Loucy (cell line): ENCODE data around the gene STRAP.
"Not testable (repeated sequence)": the region's sequence is repeated elsewhere in the genome, so short reads cannot be mapped to it uniquely, and the experiment has no call there.

ENCODE experiments used
- H2AFZ ChIP-seq: fragments of 200-600 bp; sonication (generic); 2 replicates; pipeline ENCODE4 v1.6.0; 2016; ENCODE audit warnings: antibody characterized with exemption, mild to moderate bottlenecking, low read length, moderate library complexity
- H3F3A ChIP-seq: fragments of 200-600 bp; 2 replicates; pipeline ENCODE4 v1.6.0; 2016; ENCODE audit warnings: antibody characterized with exemption, low read depth, mild to moderate bottlenecking
- H3K27me3 ChIP-seq: fragments of 200-600 bp; sonication (generic); 2 replicates; pipeline ENCODE4 v1.6.1; 2014; ENCODE audit warnings: low read length, mild to moderate bottlenecking; ENCODE audit not compliant: insufficient read depth, poor library complexity, severe bottlenecking
- H3K36me3 ChIP-seq: fragments of 200-600 bp; sonication (generic); 2 replicates; pipeline ENCODE4 v1.6.1; 2016; ENCODE audit warnings: low read length; ENCODE audit not compliant: insufficient read depth
- H3K4me1 ChIP-seq: fragments of 200-600 bp; sonication (generic); 2 replicates; pipeline ENCODE4 v1.5.1; 2014; ENCODE audit warnings: low read length, mild to moderate bottlenecking; ENCODE audit not compliant: insufficient read depth, poor library complexity, severe bottlenecking
- H3K4me2 ChIP-seq: fragments of 200-600 bp; sonication (generic); 2 replicates; pipeline ENCODE4 v1.6.0; 2014; ENCODE audit warnings: antibody characterized with exemption, low read length, low read depth, mild to moderate bottlenecking; ENCODE audit not compliant: poor library complexity, severe bottlenecking
- H3K4me3 ChIP-seq: fragments of 200-600 bp; sonication (generic); 2 replicates; pipeline ENCODE4 v1.5.1; 2014; ENCODE audit warnings: low read length, mild to moderate bottlenecking, mixed read lengths; ENCODE audit not compliant: poor library complexity, severe bottlenecking
- H3K79me2 ChIP-seq: fragments of 200-600 bp; sonication (generic); 2 replicates; pipeline ENCODE4 v1.6.1; 2014; ENCODE audit warnings: low read length; ENCODE audit not compliant: insufficient read depth
- H3K9ac ChIP-seq: fragments of 200-600 bp; sonication (generic); 2 replicates; pipeline ENCODE4 v1.6.0; 2014; ENCODE audit warnings: mild to moderate bottlenecking, low read depth, low read length, moderate library complexity; ENCODE audit not compliant: poor library complexity, severe bottlenecking
- H3K9me2 ChIP-seq: fragments of 200-600 bp; sonication (generic); replicated peaks from 2 replicates; pipeline ENCODE4 v1.6.1; 2016; ENCODE audit warnings: low read depth, low read length, mixed read lengths
- H3K9me3 ChIP-seq: fragments of 200-600 bp; sonication (generic); 2 replicates; pipeline ENCODE4 v1.6.1; 2014; ENCODE audit warnings: mild to moderate bottlenecking, antibody characterized with exemption, low read length, low read depth; ENCODE audit not compliant: insufficient read depth
- H4K20me1 ChIP-seq: fragments of 200-600 bp; sonication (generic); 2 replicates; pipeline ENCODE4 v1.6.0; 2014; ENCODE audit warnings: antibody characterized with exemption, low read length, mild to moderate bottlenecking; ENCODE audit not compliant: insufficient read depth, poor library complexity, severe bottlenecking
- CTCF ChIP-seq: fragments of 200-600 bp; sonication (generic); conservative IDR thresholded peaks from 2 replicates; pipeline ENCODE4 v1.5.1; 2014; ENCODE audit warnings: mild to moderate bottlenecking, antibody characterized with exemption, low read length
- EZH2phosphoT487 ChIP-seq: fragments of 200-600 bp; IDR thresholded peaks from 2 replicates; pipeline ENCODE4 v1.6.1; 2018; ENCODE audit warnings: antibody characterized with exemption, mild to moderate bottlenecking, moderate library complexity, borderline replicate concordance

The STRAP gene

GRCh38 chr12:15939111-15939510 lies 56.9 kb downstream of the STRAP start:
- no peaks in the 10 kb centered on the region for H3F3A ChIP-seq
- no peaks in the 10 kb centered on the region for H3K27me3 ChIP-seq

GRCh38 chr12:15942475-15942874 lies 60.3 kb downstream of the STRAP start:
- Histone ChIP-seq H3K9me2 (no peaks in the 10 kb centered on the region), H3K9ac (no peak overlapping the region), H2AFZ (no peak overlapping the region)

More at GRCh38 chr12:15939111-15939510, 56.9 kb downstream of the STRAP start:
- Histone ChIP-seq H3K79me2 (no peaks in the 10 kb centered on the region; the same call in 1 of the 2 replicates), H3K4me1 (no peaks in the 10 kb centered on the region), H3K9me3 (no peaks in the 10 kb centered on the region), H3K9me2 (no peaks in the 10 kb centered on the region), H2AFZ (no peak overlapping the region), H4K20me1 (no peaks in the 10 kb centered on the region), H3K9ac (no peak overlapping the region), H3K4me2 (no peak overlapping the region), H3K4me3 (no peak overlapping the region), H3K36me3 (no peaks in the 10 kb centered on the region)
- TF ChIP-seq EZH2phosphoT487 (no peak), CTCF (no peak)

GRCh38 chr12:15943519-15943918 lies 61.3 kb downstream of the STRAP start:
- not testable (repeated sequence) for H3K9me3 ChIP-seq, H3K4me1 ChIP-seq, H3K36me3 ChIP-seq, H3K4me2 ChIP-seq, H3K4me3 ChIP-seq, H3F3A ChIP-seq, H3K9ac ChIP-seq, H4K20me1 ChIP-seq, H2AFZ ChIP-seq, H3K79me2 ChIP-seq, H3K9me2 ChIP-seq, H3K27me3 ChIP-seq

More at GRCh38 chr12:15942475-15942874, 60.3 kb downstream of the STRAP start:
- no peaks in the 10 kb centered on the region for H3K9me3 ChIP-seq
- no peaks in the 10 kb centered on the region for H3K36me3 ChIP-seq
- H3K27me3 ChIP-seq = no peaks in the 10 kb centered on the region
- H3K4me3 ChIP-seq = no peak overlapping the region
- no peaks in the 10 kb centered on the region for H3F3A ChIP-seq
- no peak overlapping the region for H3K4me2 ChIP-seq
- H3K4me1 ChIP-seq = no peaks in the 10 kb centered on the region
- TF ChIP-seq EZH2phosphoT487 (no peak), CTCF (no peak)
- H4K20me1 ChIP-seq = no peaks in the 10 kb centered on the region
- no peaks in the 10 kb centered on the region for H3K79me2 ChIP-seq

- H3K4me3 ChIP-seq, H3K9me3 ChIP-seq, H3K36me3 ChIP-seq, H3K4me2 ChIP-seq, H3K9ac ChIP-seq, H3K79me2 ChIP-seq, H2AFZ ChIP-seq, H3F3A ChIP-seq, H4K20me1 ChIP-seq, H3K27me3 ChIP-seq, H3K4me1 ChIP-seq, H3K9me2 ChIP-seq: not testable (repeated sequence)
Measured at GRCh38 chr12:15948461-15948860, 66.3 kb downstream of the STRAP start.
